Activated naive CD4-positive, alpha-beta T cell treated with anti-CD3 and anti-CD28 coated beads, Interleukin-2, amount 50 U/mL, for 24 hours (primary cell): ENCODE measurements around the gene MSN.
A peak's percentile ranks its signal among the peaks of the same experiment; 100 is the strongest.

ENCODE experiments used
- H3K27ac Mint-ChIP-seq: one replicate; pipeline ENCODE4 v1.8.0; 2021; ENCODE audit warnings: mild to moderate bottlenecking, mixed read lengths
- H3K27me3 Mint-ChIP-seq: one replicate; pipeline ENCODE4 v1.8.0; 2021; ENCODE audit warnings: mixed read lengths
- H3K36me3 Mint-ChIP-seq: one replicate; pipeline ENCODE4 v1.8.0; 2021; ENCODE audit warnings: mixed read lengths
- H3K4me1 Mint-ChIP-seq: one replicate; pipeline ENCODE4 v1.8.0; 2021; ENCODE audit warnings: mixed read lengths
- H3K4me3 Mint-ChIP-seq: one replicate; pipeline ENCODE4 v1.8.0; 2021; ENCODE audit warnings: mild to moderate bottlenecking, mixed read lengths
- H3K9me3 Mint-ChIP-seq: one replicate; pipeline ENCODE4 v1.8.0; 2021; ENCODE audit warnings: mixed read lengths

MSN gene

DNA sequence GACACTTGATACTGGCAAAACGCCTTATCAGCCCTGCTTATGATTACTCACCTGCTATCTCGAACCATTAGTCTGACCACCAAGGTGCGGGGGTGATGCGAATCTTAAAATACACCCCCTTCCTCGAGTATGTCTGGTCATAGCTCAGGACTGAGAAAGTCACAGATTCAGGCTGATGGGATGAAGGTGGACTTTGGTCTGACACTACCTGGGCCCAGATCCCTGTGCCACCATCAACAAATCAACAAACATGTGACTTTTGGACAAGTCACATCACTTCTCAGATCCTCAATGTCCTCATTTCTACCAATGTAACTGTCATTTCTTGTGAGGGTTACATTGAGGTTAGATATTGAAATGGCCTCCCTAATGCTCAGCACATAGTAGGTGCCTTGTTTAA is 9.8 kb upstream of the MSN start:
- no peak overlapping the region for H3K27ac Mint-ChIP-seq

DNA sequence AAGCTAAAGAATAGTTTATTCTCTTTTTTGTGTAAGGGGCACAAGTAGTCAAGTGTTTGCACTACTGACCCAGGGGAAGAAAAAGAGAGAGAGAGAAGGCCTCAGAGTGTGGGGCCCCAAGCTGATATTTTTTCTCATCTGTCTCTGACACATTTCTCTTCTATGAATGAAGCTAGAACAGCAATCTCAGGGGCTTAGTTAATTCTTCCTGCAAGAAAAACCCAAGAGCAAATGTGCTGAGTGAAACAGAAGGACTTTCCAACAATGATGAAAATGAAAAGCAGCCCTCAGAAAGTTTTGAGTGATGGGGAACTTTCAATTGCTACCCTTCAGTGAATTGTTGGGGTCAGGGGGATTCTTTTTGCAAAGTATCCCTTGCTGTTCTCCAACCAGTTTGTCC is 9.2 kb upstream of the MSN start:
- no peaks in the 10 kb centered on the region for H3K9me3 Mint-ChIP-seq
- H3K4me1 Mint-ChIP-seq = peaks cover 35% of the 10 kb centered on the region
- H3K27ac Mint-ChIP-seq = no peak overlapping the region
- H3K27me3 Mint-ChIP-seq = no peaks in the 10 kb centered on the region
- no peaks in the 10 kb centered on the region for H3K36me3 Mint-ChIP-seq
- H3K4me3 Mint-ChIP-seq = no peak overlapping the region

More for the DNA sequence above, 9.8 kb upstream of the MSN start:
- Mint-ChIP-seq H3K9me3 (no peaks in the 10 kb centered on the region), H3K36me3 (no peaks in the 10 kb centered on the region), H3K4me3 (no peak overlapping the region), H3K27me3 (no peaks in the 10 kb centered on the region), H3K4me1 (peaks cover 35% of the 10 kb centered on the region)

DNA sequence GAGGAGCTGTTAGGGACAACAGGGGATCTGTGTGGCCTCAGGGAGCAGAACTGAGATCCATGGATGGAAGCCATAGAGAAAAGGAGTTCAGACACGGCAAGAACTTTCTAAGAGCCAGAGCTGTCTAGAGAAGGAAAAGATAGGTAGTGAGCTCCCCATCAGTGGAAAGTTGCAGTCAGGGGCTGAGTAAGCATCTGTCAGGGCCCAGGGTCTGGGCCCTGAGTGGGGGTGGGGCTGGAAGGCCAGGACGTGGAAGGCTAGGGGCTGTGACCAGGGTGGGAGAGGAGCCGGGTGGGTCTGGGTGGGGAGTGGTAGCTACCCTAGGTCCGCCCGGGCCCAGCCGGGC is 324 bp upstream of the MSN start:
- Mint-ChIP-seq H3K27ac (peak overlapping the region; percentile 81), H3K27me3 (no peaks in the 10 kb centered on the region), H3K4me1 (peaks cover 20% of the 10 kb centered on the region), H3K36me3 (peaks cover 13% of the 10 kb centered on the region), H3K9me3 (no peaks in the 10 kb centered on the region), H3K4me3 (peak overlapping the region; percentile 78)

DNA sequence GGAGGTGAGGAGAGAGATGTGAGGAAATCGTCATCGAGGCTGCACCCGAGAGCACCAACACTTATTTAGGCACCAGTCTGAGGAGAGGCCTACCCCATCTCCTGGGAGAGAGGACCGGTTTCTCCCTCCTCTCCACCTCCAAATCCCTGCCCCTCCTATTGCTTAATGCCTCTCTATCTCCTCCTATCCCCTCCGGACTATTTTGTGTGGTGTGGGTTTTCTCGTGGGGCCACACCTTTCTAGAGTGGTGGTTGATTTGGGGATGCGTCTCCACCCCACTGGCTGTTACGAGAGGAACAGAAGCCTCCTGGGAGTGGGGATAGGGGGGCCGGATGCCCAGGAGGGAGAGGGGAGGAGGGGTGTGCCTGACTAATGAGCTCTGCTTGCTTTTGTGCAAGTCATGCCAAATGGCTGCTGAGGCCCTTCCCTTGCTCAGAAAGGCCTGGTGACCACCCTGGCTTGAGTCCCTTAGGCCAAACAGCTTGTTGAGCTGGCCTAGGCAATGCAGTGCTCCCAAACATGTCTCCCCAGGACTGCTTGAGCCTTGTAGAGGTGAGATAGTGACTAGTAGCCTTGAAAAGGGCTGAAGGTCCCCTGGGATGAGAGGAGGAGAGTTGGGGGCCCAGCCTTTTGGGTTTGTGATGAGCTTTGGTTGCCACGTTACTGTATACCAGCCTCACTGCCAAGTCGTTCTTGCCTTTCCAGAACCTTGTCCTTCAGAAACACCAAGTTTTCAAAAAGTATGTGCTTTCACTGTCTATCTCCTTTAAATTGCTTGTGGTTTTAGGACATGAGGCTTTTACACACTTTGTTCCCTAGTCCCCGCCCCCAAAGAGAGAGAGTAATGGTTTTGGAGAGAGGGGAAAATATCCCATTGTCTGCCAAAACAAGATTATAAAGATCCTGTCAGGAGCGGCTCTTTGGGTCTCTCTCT is 1.2 kb downstream of the MSN start:
- Mint-ChIP-seq H3K4me1 (peaks cover 32% of the 10 kb centered on the region), H3K36me3 (peaks cover 19% of the 10 kb centered on the region), H3K9me3 (no peaks in the 10 kb centered on the region), H3K27ac (peak overlapping the region; percentile 99), H3K27me3 (no peaks in the 10 kb centered on the region), H3K4me3 (peak overlapping the region; percentile 96)

DNA sequence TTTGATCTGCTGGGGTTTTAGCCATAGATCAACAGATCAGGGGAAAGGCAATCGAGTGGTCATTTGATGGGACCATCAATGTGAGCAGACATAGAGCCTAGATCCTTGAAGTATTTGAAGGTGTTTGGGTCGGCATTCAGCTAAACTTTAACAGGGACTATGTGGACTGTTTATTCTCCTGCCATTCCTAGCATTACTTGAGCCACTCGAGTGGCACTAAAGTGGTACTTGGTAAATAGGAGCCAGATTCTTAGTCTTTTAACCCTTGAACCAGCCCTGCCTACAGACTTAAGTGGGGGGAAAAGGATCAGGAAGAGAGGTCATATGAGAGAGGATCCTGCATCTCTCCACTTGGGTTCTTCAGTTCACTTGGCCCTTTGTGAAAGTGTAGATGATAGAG is 3.8 kb downstream of the MSN start:
- Mint-ChIP-seq H3K4me3 (peak overlapping the region; percentile 96), H3K9me3 (no peaks in the 10 kb centered on the region), H3K4me1 (peaks cover 57% of the 10 kb centered on the region)

DNA sequence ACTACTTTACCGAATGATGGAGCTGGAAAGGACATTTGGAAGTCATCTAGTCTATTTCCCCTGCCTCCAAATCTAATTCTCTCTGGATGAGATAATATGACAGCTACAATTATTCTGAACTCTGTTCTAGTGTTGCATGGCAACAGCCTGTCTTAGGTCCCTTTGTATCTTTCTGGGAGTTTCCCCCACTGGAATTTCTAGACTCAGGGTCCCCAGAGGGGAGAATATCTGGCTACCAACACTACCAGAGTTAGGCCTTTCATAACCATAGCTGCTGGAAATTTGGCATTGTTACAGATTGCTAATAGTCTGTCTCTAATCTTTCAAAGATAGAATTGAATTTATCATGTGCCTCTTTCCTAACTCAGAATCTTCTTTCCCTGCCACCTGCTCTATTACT is 4.5 kb downstream of the MSN start:
- Mint-ChIP-seq H3K9me3 (no peaks in the 10 kb centered on the region), H3K27ac (peak overlapping the region; percentile 96), H3K36me3 (peaks cover 29% of the 10 kb centered on the region), H3K4me3 (peak overlapping the region; percentile 96), H3K4me1 (peaks cover 58% of the 10 kb centered on the region), H3K27me3 (no peaks in the 10 kb centered on the region)

More for the DNA sequence above, 3.8 kb downstream of the MSN start:
- Mint-ChIP-seq H3K27me3 (no peaks in the 10 kb centered on the region), H3K36me3 (peaks cover 27% of the 10 kb centered on the region), H3K27ac (peak overlapping the region; percentile 96)

DNA sequence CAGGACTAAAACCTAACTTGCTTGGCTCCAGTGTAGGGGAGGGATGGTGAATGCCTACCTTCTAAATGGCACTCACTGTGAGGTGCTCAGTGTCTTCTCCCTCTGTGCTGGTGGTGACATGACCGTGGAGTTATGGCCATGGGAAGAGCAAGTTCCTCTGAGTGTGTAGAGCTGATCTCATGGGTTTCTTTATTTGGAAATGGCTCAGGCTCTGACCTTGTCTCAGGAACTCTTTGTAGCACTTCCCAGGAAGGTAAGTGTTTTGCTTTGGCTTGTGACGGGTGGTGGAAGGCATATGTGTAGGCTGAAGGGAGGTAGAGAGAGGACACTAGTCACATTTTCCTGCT is 6.4 kb downstream of the MSN start:
- H3K27me3 Mint-ChIP-seq = no peaks in the 10 kb centered on the region
- H3K9me3 Mint-ChIP-seq = no peaks in the 10 kb centered on the region
- H3K4me3 Mint-ChIP-seq = peak overlapping the region; percentile 96
- H3K4me1 Mint-ChIP-seq = peaks cover 71% of the 10 kb centered on the region
- H3K27ac Mint-ChIP-seq = peak overlapping the region; percentile 95
- H3K36me3 Mint-ChIP-seq = peaks cover 26% of the 10 kb centered on the region

DNA sequence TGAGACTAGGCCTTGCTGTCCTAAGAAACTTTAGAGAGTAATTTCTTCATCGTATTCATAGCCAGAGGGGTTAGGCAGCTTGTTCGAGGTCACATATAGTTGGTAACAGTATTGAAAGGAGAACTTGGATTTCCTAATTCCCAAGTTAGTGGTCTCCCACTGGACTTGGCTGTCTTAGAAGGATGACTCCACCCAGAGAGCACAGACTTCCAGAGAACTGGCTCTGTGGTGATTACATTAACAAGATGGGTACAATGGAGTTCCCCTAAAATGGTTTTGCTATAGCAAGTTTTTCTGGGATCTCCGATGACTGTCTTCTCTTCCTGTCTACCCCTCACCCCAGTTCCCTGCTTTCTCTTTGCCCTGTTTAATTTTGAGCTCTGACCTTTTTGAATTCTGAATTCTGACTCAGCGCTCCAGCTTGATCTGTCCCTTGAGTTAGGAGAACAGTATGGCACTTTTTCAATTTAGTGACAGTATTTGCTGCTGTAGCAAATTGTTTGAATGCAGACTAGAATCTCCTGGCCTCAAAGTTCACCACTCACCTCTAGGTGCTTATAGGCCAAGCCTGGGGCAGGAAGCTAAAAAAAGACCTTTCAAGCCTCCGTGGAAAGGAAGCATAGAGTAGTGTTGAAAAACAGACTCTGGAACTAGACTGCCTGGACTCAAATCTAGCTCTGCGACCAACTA is 6.9 kb downstream of the MSN start:
- no peaks in the 10 kb centered on the region for H3K27me3 Mint-ChIP-seq
- peak overlapping the region; percentile 95 for H3K27ac Mint-ChIP-seq
- H3K36me3 Mint-ChIP-seq = peaks cover 21% of the 10 kb centered on the region
- peak overlapping the region; percentile 96 for H3K4me3 Mint-ChIP-seq
- peaks cover 76% of the 10 kb centered on the region for H3K4me1 Mint-ChIP-seq
- H3K9me3 Mint-ChIP-seq = no peaks in the 10 kb centered on the region

DNA sequence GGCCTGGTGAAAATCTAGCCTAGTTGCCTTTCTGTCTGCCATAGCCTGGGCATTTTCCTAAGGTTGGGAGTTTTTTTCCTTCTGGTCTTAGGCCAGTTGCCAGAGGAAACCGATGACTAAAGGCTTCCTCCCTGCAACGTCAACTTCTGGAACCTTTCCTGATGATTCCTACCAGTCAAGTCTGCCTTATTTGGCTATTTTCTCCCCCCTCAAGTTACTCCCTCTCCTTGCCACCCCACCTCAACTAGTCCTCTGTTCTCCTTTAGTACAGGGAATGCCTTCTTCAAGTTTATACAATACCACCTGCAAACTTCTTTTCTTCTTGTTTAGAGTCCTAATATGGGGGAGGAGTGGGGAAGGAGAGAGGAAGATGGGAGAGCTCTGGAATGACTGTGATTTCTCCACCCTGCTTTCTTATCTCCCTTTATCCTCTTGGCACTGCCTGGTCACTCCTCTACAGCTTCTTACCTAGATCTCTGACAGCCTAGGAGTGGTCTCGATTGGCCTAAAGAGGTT is 10.6 kb downstream of the MSN start:
- Mint-ChIP-seq H3K4me1 (peaks cover 88% of the 10 kb centered on the region), H3K27me3 (no peaks in the 10 kb centered on the region)

DNA sequence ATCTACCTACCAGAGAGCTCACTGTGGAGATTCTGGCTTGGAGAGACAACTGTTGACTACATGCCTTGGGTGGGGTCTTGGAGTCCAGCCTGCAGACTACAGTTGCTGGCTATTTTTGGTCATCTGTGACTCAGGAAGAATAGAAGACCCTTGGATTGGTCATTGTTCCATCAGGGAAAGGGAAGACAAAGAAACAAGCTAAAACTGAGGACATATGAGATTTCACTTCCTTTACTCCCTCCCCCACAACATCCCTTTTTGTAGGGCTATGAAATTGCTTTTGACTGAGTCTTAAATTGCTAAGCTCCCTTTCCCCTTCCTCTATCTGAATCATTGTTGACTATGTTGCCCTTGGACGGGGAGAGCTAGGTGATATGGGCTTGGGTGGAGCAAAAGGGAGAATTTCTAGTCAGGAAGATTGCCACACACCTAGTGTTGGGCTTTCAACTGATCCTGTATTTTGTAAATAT is 11.7 kb downstream of the MSN start:
- Mint-ChIP-seq H3K27me3 (no peaks in the 10 kb centered on the region), H3K4me3 (peak overlapping the region; percentile 74), H3K27ac (peak overlapping the region; percentile 80), H3K36me3 (peaks cover 14% of the 10 kb centered on the region), H3K4me1 (peaks cover 88% of the 10 kb centered on the region), H3K9me3 (no peaks in the 10 kb centered on the region)

More for the DNA sequence above, 10.6 kb downstream of the MSN start:
- Mint-ChIP-seq H3K27ac (peak overlapping the region; percentile 83), H3K9me3 (no peaks in the 10 kb centered on the region), H3K4me3 (peak overlapping the region; percentile 49), H3K36me3 (peaks cover 19% of the 10 kb centered on the region)

DNA sequence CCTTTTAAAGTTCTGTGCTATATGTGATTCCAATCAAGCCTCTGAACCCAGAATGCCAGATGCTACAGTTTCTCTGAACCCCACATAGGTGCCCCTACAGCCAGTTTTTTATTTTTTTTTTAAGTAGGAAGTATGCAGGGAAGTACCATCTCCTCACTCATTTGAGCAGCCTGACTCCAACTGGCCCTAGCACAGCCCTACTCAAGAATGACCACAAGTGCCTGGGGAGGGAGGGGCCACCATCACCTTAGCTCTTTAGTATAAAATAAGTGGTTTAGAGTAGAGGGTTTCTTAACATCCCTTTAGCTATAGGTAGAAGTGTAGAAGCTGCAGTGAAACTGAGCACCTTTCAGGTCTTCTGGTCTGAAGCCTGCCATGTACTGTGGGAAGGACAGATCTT is 14.4 kb downstream of the MSN start:
- Mint-ChIP-seq H3K27me3 (no peaks in the 10 kb centered on the region), H3K9me3 (no peaks in the 10 kb centered on the region), H3K4me3 (no peak overlapping the region), H3K27ac (peak overlapping the region; percentile 76), H3K4me1 (peaks cover 86% of the 10 kb centered on the region), H3K36me3 (peaks cover 8% of the 10 kb centered on the region)

DNA sequence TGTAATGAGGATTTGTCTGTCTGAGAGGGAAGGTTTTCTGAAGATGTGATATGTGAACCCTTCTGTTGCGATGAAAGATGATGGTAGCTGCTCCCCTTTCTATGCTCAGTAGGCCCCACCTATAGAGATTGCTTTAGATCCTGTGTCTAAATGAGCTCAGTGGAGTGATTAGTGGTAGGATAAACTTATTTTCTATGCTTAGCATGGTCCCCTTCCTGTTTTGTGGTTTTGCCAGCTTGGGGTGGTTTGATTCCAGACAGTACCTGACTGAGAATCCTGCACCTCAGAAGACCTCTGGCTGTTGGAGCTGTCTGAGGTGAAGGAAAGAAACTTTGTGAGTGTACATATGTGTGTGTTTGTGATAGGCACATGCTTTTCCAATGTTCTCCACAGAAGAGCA is 17.7 kb downstream of the MSN start:
- Mint-ChIP-seq H3K27me3 (no peaks in the 10 kb centered on the region), H3K27ac (peak overlapping the region; percentile 80), H3K4me1 (peaks cover 87% of the 10 kb centered on the region), H3K36me3 (peaks cover 11% of the 10 kb centered on the region), H3K9me3 (no peaks in the 10 kb centered on the region), H3K4me3 (peak overlapping the region; percentile 49)

DNA sequence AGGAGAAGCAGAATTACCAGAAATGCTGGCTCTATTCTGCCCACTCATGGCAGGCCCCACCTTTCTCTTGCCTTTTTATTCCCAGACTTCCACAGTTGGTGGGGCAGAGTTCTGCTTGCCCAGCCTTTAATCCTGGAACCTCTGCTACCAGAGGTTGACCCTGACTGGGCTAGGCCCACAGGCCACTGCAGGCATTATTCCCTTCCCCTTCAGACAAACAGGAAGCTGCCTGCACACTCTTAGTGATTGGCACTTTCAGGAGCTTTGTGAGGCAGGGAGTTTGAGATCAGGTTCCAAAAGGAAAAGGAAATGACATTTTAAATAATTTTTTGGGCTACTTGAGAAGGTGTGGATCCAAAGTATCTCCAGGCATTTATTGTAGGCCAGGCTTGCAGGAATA is 18.8 kb downstream of the MSN start:
- H3K4me3 Mint-ChIP-seq = peak overlapping the region; percentile 59
- H3K4me1 Mint-ChIP-seq = peaks cover 89% of the 10 kb centered on the region
- H3K27me3 Mint-ChIP-seq = no peaks in the 10 kb centered on the region
- H3K27ac Mint-ChIP-seq = peak overlapping the region; percentile 88
- H3K36me3 Mint-ChIP-seq = peaks cover 12% of the 10 kb centered on the region
- H3K9me3 Mint-ChIP-seq = no peaks in the 10 kb centered on the region

DNA sequence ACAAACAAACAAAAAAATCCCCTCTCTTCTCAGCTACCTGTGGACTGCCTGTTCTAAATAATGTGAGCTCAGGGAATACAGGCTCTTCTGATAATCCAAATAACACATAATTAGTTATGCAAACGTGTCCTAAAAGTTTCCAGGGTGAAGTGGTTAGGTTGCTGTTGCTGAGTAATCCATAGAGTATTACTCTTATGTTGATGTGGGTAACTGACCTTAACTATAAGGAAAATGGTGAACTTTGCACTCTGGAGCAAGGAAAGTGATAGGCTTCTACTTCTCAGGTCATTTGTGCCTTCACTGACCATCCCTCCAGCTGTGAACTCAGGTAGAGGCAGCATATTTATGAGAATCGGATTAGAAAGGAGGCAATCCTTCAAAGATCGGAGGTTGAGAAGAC is 19.9 kb downstream of the MSN start:
- H3K4me3 Mint-ChIP-seq = peak overlapping the region; percentile 64
- H3K4me1 Mint-ChIP-seq = peaks cover 84% of the 10 kb centered on the region
- peaks cover 12% of the 10 kb centered on the region for H3K36me3 Mint-ChIP-seq
- H3K27ac Mint-ChIP-seq = peak overlapping the region; percentile 96
- no peaks in the 10 kb centered on the region for H3K9me3 Mint-ChIP-seq
- H3K27me3 Mint-ChIP-seq = no peaks in the 10 kb centered on the region

DNA sequence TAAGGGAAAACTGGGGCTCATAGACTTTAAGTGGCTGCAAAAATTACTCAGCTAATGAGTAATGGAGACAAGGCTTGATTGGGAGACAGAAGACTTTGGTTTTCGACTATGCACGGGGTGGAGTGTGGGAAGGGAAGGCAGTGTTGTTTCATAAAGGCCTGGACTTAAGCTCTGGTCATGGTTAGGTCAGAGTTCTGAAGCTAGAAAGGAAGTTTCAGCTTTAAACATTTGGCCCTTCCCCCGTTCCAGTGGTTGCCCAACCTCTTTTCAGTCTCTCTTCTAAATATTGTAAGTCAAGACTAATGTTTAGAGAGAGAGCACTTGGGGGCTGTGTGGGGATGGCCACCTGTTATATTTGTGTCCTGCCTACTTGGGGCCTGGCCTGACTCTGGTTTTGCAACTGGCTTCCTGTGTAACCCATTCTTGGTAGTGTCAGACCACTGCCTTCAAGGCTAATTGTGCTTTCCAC is 21.0 kb downstream of the MSN start:
- Mint-ChIP-seq H3K9me3 (no peaks in the 10 kb centered on the region), H3K36me3 (peaks cover 17% of the 10 kb centered on the region), H3K27ac (peak overlapping the region; percentile 94), H3K27me3 (no peaks in the 10 kb centered on the region), H3K4me1 (peaks cover 82% of the 10 kb centered on the region), H3K4me3 (peak overlapping the region; percentile 72)

DNA sequence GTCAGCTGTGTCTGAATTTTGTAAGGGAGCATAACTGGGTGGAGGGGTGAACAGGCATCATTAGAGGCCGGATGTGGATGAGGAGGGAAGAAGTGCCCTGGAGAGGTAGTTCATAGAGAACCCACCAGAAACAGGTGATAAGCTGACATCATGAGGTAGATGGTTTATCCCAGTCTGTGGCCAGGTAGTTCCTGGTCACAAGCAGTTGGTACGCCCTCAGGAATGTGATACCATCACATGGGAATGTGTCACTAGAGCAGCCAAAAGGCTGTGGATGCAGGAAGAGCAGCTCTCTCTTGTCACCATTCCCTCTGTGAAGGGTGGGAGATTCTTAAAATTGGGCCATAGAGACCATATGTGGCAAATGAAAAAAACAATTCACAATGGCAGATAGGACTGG is 21.9 kb downstream of the MSN start:
- Mint-ChIP-seq H3K9me3 (no peaks in the 10 kb centered on the region), H3K36me3 (peaks cover 17% of the 10 kb centered on the region), H3K4me1 (peaks cover 84% of the 10 kb centered on the region), H3K27ac (peak overlapping the region; percentile 94), H3K4me3 (peak overlapping the region; percentile 72), H3K27me3 (no peaks in the 10 kb centered on the region)
